Measurements from ENCODE around the gene RASSF1. TPM values are rescaled to one million over a fixed set of nuclear protein-coding genes. Genes with fewer than 3 reads are reported as not detected.

RASSF1 gene
- total RNA-seq, 1 experiment from 2014 or later: 15.8 TPM

DNA sequence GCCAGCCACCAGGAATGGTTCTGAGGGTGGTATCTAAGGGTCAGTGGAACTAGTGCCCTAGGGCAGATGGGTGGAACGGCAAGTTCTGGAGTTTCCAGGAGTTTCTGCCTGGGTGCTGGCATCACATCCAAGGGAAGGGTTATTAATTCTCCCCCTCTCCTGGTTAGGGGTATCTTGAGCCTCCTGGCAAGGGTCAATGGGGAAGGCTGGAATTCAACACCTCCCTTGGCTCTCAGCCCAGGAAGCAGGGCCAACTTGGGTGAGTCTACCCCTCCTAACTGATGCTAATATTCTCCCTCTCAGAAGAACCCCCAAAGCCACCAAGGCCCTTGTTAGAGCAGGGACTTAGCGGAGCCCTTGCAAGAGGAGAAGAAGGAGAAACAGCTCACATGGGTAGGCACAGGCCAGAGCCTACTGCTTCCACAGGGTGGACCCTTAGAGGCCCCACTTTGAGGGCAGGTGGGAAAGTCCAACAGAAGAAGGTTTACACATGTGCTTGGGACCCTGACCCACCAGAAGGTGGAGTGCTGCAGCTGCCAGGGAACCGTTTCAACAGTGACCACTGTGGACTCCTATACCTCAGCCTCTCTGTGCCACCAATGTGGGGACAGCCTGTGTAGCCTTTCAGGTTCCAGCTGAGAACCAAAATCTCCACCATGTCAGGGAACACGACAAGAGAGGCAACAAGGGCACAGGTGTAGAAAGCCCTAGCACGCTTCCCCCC, 15.4 kb upstream of the RASSF1 start:
- TF ChIP-seq CTCF (conservative IDR thresholded peaks at IDR 0.05): no peak
- Histone ChIP-seq H3K18ac (ENCODE audit: insufficient read length, low read depth, low read length) (no peak overlapping the region), H3K14ac (ENCODE audit: insufficient read depth, low read length) (no peak overlapping the region), H2BK20ac (ENCODE audit: low read depth, low read length, poor library complexity, severe bottlenecking) (no peak overlapping the region), H2BK12ac (ENCODE audit: insufficient read length, low read depth, low read length) (no peak overlapping the region), H3K9ac (ENCODE audit: extremely low read depth, insufficient read length, low read length) (no peak overlapping the region), H3K4ac (ENCODE audit: low read depth, low read length) (no peak overlapping the region), H2AK5ac (ENCODE audit: insufficient read length, low read length) (no peak overlapping the region), H4K5ac (ENCODE audit: insufficient read length, low read depth, low read length) (no peak overlapping the region), H4K91ac (ENCODE audit: insufficient read length, low read depth, low read length) (no peak overlapping the region), H3K27me3 (ENCODE audit: insufficient read depth, low read length) (no peaks in the 10 kb centered on the region), H3K23me2 (ENCODE audit: insufficient read length, low read depth, low read length, poor library complexity, severe bottlenecking) (peaks cover 9% of the 10 kb centered on the region), H3K27ac (ENCODE audit: insufficient read length, low read depth, low read length) (no peak overlapping the region), H2AFZ (ENCODE audit: low read length) (no peak overlapping the region), H3K23ac (ENCODE audit: insufficient read length, low read depth, low read length) (no peak overlapping the region), H2BK15ac (ENCODE audit: low read depth, low read length) (no peak overlapping the region), H3T11ph (ENCODE audit: low read length) (no peak overlapping the region), H3K79me1 (ENCODE audit: insufficient read depth, low read depth, low read length, poor library complexity, severe bottlenecking) (peaks cover 6% of the 10 kb centered on the region), H3K56ac (ENCODE audit: insufficient read length, low read depth, low read length) (no peak overlapping the region), H4K8ac (replicated peaks; ENCODE audit: insufficient read length, low read depth, low read length) (no peak overlapping the region), H3K4me1 (ENCODE audit: insufficient read depth, low read length) (peaks cover 4% of the 10 kb centered on the region; the same call in 1 of the 2 replicates), H3K79me2 (ENCODE audit: insufficient read depth, low read length) (peaks cover 9% of the 10 kb centered on the region; the same call in 1 of the 2 replicates), H4K20me1 (ENCODE audit: control insufficient read depth, insufficient read depth, insufficient read length) (no peaks in the 10 kb centered on the region), H2BK5ac (ENCODE audit: insufficient read length, low read length) (no peak overlapping the region), H2BK120ac (ENCODE audit: low read depth, low read length, poor library complexity, severe bottlenecking) (no peak overlapping the region), H3K4me2 (ENCODE audit: insufficient read depth, insufficient read length, low read length) (no peak overlapping the region), H3K9me3 (ENCODE audit: control insufficient read depth, low read depth, low read length) (no peaks in the 10 kb centered on the region)
- Mint-ChIP-seq H3K9me3 (no peaks in the 10 kb centered on the region), H3K4me1 (peaks cover 34 to 36% of the 10 kb centered on the region in 2 experiments), H3K27ac (no peak overlapping the region), H3K36me3 (ENCODE audit: insufficient read depth in 1 of 3, low read depth in 3 of 3) (peaks cover 13 to 28% (median 27%) of the 10 kb centered on the region in 3 experiments), H3K27me3 (ENCODE audit: low read depth) (no peaks in the 10 kb centered on the region; the same call in 1 of the 2 replicates), H3K4me3 (peak overlapping the region in 1 of 2 experiments; percentile 42; a peak in 2 of 5 replicates)
- DNase-seq: no peak
- no CpG with 5 or more reads among the region's 5 CpGs for WGBS (ENCODE audit: extremely low coverage, insufficient read length, low lambda C conversion rate)
